ENCODE data around the gene ITIH1.

ITIH1 gene

DNA sequence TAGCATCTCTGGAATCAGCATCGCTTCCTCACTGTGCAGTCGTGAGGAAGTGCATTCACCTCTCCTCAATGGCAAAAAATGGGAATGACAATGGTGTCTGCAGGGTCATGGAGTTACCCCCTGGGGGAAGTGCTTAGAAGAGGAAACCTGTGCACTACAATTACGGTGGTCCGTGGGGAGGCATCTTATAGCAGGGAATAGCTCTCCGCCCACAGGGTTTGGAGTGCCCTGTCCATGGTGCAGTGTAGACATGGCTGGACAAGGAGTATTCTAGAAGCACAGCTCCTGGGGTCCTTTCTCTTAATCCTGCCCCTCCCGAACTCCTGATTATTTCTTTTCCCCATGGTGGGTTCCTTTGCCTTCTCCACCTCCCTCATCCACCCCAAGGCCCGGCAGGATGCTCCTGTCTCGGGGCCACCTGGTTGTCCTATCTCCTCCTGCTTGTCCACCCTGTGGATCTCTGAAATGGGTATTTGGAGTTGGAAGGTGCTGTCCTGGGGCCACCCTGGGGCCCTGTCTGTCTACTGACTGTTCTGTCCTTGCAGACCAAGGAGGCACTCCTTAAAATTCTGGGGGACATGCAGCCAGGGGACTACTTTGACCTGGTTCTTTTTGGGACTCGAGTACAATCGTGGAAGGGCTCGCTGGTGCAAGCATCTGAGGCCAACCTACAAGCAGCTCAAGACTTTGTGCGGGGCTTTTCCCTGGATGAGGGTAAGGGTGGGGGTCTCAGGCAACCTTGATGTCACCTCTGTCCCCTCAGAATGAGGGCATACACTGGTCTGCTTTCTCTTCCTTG lies 5.2 kb downstream of the ITIH1 start:
- TF ChIP-seq ZNF274 (IDR thresholded peaks at IDR 0.05; ENCODE audit: low read depth, low read length) (no peak), SUZ12 (IDR thresholded peaks at IDR 0.05; ENCODE audit: extremely low read depth, insufficient read depth, insufficient read length) (no peak), YY1 (IDR thresholded peaks at IDR 0.05; ENCODE audit: insufficient read depth, insufficient read length) (no peak)
- DNase-seq (ENCODE audit: low read depth, low spot score) = no peak

DNA sequence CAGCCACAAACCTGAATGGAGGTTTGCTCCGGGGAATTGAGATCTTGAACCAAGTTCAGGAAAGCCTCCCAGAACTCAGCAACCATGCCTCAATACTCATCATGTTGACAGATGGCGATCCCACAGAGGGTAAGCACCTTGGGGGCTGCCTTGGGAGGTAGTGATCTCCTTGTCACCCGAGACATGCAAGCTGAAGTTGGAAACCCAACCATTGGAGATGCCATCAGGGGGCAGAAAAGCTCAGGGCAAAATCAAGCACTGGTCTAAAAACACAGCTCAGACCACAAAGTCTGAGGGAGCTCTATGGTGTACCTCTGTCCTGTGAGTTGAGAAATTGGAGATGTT lies 5.8 kb downstream of the ITIH1 start:
- no peak overlapping the region for H3K9ac ChIP-seq (ENCODE audit: insufficient read length, low read depth)
- no peak for DNase-seq (ENCODE audit: low read depth, low spot score)
- no peaks in the 10 kb centered on the region for H3K36me3 ChIP-seq (ENCODE audit: insufficient read depth, insufficient read length, low read length)
- no peak for TF ChIP-seq SUZ12 (IDR thresholded peaks at IDR 0.05; ENCODE audit: extremely low read depth, insufficient read depth, insufficient read length)
- no peak for TF ChIP-seq ZNF274 (IDR thresholded peaks at IDR 0.05; ENCODE audit: low read depth, low read length)
- H3K27me3 ChIP-seq (ENCODE audit: insufficient read depth, insufficient read length) = peaks cover 11% of the 10 kb centered on the region
- no peak overlapping the region for H3K4me3 ChIP-seq (ENCODE audit: insufficient read length, low read depth)
- no peaks in the 10 kb centered on the region for H3K9me3 ChIP-seq (ENCODE audit: insufficient read depth, low read length)
- peaks cover 5% of the 10 kb centered on the region for H3K4me1 ChIP-seq (ENCODE audit: insufficient read depth, insufficient read length)

More for the DNA sequence above, 5.2 kb downstream of the ITIH1 start:
- H3K9ac ChIP-seq (ENCODE audit: insufficient read length, low read depth) = no peak overlapping the region
- no peak overlapping the region for H3K4me3 ChIP-seq (ENCODE audit: insufficient read length, low read depth)
- peaks cover 12% of the 10 kb centered on the region for H3K27me3 ChIP-seq (ENCODE audit: insufficient read depth, insufficient read length)
- H3K9me3 ChIP-seq (ENCODE audit: insufficient read depth, low read length) = no peaks in the 10 kb centered on the region
- H3K36me3 ChIP-seq (ENCODE audit: insufficient read depth, insufficient read length, low read length) = no peaks in the 10 kb centered on the region
- peaks cover 5% of the 10 kb centered on the region for H3K4me1 ChIP-seq (ENCODE audit: insufficient read depth, insufficient read length)

- DNase-seq (ENCODE audit: low read depth, low spot score) = no peak
- Histone ChIP-seq H3K9me3 (ENCODE audit: insufficient read depth, low read length) (no peaks in the 10 kb centered on the region), H3K4me3 (ENCODE audit: insufficient read length, low read depth) (no peak overlapping the region), H3K27me3 (ENCODE audit: insufficient read depth, insufficient read length) (peaks cover 12% of the 10 kb centered on the region), H3K36me3 (ENCODE audit: insufficient read depth, insufficient read length, low read length) (no peaks in the 10 kb centered on the region), H3K4me1 (ENCODE audit: insufficient read depth, insufficient read length) (peaks cover 5% of the 10 kb centered on the region), H3K9ac (ENCODE audit: insufficient read length, low read depth) (no peak overlapping the region)
- TF ChIP-seq YY1 (IDR thresholded peaks at IDR 0.05; ENCODE audit: insufficient read depth, insufficient read length) = no peak
- TF ChIP-seq ZNF274 (IDR thresholded peaks at IDR 0.05; ENCODE audit: low read depth, low read length) = no peak
- TF ChIP-seq SUZ12 (IDR thresholded peaks at IDR 0.05; ENCODE audit: extremely low read depth, insufficient read depth, insufficient read length) = no peak
Measured at GRCh38 chr3:52784021-52784621, 6.7 kb downstream of the ITIH1 start.

DNA sequence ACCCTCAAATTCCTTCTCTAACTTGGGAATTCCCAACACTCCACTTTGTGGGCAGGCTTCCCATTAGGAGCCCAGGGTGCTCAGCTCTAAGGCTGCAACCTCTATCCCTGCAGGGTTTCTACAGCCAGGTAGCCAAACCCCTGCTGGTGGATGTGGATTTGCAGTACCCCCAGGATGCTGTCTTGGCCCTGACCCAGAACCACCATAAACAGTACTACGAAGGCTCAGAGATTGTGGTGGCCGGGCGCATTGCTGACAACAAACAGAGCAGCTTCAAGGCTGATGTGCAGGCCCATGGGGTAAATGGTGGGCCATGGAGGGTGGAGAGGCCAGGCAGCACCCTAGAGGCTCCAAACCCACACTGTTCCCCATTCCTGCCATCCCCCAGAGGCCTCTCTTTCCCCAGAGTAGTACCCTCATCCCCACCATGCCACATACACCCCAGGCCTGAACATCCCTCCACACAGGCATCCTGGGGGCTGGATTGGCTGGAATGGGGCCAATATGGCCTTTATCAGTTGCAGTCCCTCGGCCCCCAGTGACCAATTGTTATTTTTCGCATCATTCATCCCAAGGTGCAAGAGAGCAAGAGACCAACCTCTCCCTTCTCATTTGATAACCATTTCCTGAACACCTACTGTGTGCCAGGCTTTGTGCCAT lies 7.7 kb downstream of the ITIH1 start:
- H3K36me3 ChIP-seq (ENCODE audit: insufficient read depth, insufficient read length, low read length) = no peaks in the 10 kb centered on the region
- no peak for TF ChIP-seq YY1 (IDR thresholded peaks at IDR 0.05; ENCODE audit: insufficient read depth, insufficient read length)
- TF ChIP-seq ZNF274 (IDR thresholded peaks at IDR 0.05; ENCODE audit: low read depth, low read length) = no peak
- TF ChIP-seq SUZ12 (IDR thresholded peaks at IDR 0.05; ENCODE audit: extremely low read depth, insufficient read depth, insufficient read length) = no peak
- no peaks in the 10 kb centered on the region for H3K9me3 ChIP-seq (ENCODE audit: insufficient read depth, low read length)
- H3K9ac ChIP-seq (ENCODE audit: insufficient read length, low read depth) = no peak overlapping the region
- no peak overlapping the region for H3K4me3 ChIP-seq (ENCODE audit: insufficient read length, low read depth)
- H3K4me1 ChIP-seq (ENCODE audit: insufficient read depth, insufficient read length) = peaks cover 5% of the 10 kb centered on the region
- H3K27me3 ChIP-seq (ENCODE audit: insufficient read depth, insufficient read length) = peaks cover 10% of the 10 kb centered on the region
- no peak for DNase-seq (ENCODE audit: low read depth, low spot score)

DNA sequence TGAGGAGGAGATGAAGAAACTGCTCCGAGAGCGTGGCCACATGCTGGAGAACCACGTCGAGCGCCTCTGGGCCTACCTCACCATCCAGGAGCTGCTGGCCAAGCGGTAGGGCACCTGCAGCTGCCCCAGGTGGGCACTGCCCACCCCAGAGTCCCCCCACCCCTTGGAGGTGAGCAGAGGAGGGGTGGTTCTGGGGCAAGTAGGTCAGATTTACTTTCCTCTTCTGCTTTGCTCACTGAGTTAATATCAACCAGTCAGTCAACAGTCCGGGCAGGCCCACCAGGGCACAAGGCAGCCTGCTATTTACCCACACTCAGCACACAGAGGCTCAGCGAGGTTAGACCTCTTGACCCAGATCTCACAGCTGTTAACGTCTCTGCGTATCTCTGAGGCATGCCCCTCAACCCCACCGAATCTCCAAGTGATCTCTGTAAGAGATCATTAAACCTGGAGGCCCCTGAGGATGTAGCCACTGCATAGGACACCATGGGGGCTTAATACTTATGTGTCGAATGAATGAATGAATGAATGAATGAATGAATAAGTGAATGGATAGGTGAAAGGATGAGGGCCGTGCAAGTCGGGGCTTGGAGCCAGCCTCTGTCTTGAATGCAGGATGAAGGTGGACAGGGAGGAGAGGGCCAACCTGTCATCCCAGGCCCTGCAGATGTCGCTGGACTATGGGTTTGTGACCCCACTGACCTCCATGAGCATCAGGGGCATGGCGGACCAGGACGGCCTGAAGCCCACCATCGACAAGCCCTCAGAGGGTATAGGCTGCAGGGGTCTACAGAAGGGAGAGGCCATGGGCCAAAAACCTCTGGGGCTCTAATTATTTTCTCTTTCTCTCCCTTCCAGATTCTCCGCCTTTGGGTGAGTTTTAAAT lies 9.2 kb downstream of the ITIH1 start:
- TF ChIP-seq ZNF274 (IDR thresholded peaks at IDR 0.05; ENCODE audit: low read depth, low read length) = no peak
- TF ChIP-seq SUZ12 (IDR thresholded peaks at IDR 0.05; ENCODE audit: extremely low read depth, insufficient read depth, insufficient read length) = no peak
- no peak for TF ChIP-seq YY1 (IDR thresholded peaks at IDR 0.05; ENCODE audit: insufficient read depth, insufficient read length)
- Histone ChIP-seq H3K9ac (ENCODE audit: insufficient read length, low read depth) (no peak overlapping the region), H3K27me3 (ENCODE audit: insufficient read depth, insufficient read length) (peaks cover 7% of the 10 kb centered on the region), H3K4me1 (ENCODE audit: insufficient read depth, insufficient read length) (peaks cover 5% of the 10 kb centered on the region), H3K9me3 (ENCODE audit: insufficient read depth, low read length) (no peaks in the 10 kb centered on the region), H3K4me3 (ENCODE audit: insufficient read length, low read depth) (no peak overlapping the region), H3K36me3 (ENCODE audit: insufficient read depth, insufficient read length, low read length) (no peaks in the 10 kb centered on the region)
- no peak for DNase-seq (ENCODE audit: low read depth, low spot score)

- Histone ChIP-seq H3K4me1 (ENCODE audit: insufficient read depth, insufficient read length) (peaks cover 3% of the 10 kb centered on the region), H3K4me3 (ENCODE audit: insufficient read length, low read depth) (no peak overlapping the region), H3K9me3 (ENCODE audit: insufficient read depth, low read length) (no peaks in the 10 kb centered on the region), H3K36me3 (ENCODE audit: insufficient read depth, insufficient read length, low read length) (no peaks in the 10 kb centered on the region), H3K9ac (ENCODE audit: insufficient read length, low read depth) (no peak overlapping the region), H3K27me3 (ENCODE audit: insufficient read depth, insufficient read length) (peaks cover 5% of the 10 kb centered on the region)
- no peak for DNase-seq (ENCODE audit: low read depth, low spot score)
- TF ChIP-seq SUZ12 (IDR thresholded peaks at IDR 0.05; ENCODE audit: extremely low read depth, insufficient read depth, insufficient read length) (no peak), YY1 (IDR thresholded peaks at IDR 0.05; ENCODE audit: insufficient read depth, insufficient read length) (no peak), ZNF274 (IDR thresholded peaks at IDR 0.05; ENCODE audit: low read depth, low read length) (no peak)
Measured at GRCh38 chr3:52787246-52787645, 9.8 kb downstream of the ITIH1 start.
